IPS-18a (cell line): ENCODE data around the gene FBXW9.
"Not testable (repeated sequence)": the region's sequence is repeated elsewhere in the genome, so short reads cannot be mapped to it uniquely, and the experiment has no call there.

Experiments used
- H3K27ac ChIP-seq: one replicate; pipeline ENCODE4 v1.5.1; 2013; ENCODE audit warnings: low read length
- H3K27me3 ChIP-seq: one replicate; pipeline ENCODE4 v1.6.1; 2013; ENCODE audit warnings: mild to moderate bottlenecking, low read length; ENCODE audit not compliant: control insufficient read depth, insufficient read depth
- H3K36me3 ChIP-seq: one replicate; pipeline ENCODE4 v1.6.1; 2013; ENCODE audit warnings: low read depth, low read length; ENCODE audit not compliant: control insufficient read depth
- H3K4me1 ChIP-seq: one replicate; pipeline ENCODE4 v1.6.1; 2013; ENCODE audit warnings: low read depth, low read length; ENCODE audit not compliant: control insufficient read depth
- H3K4me3 ChIP-seq: one replicate; pipeline ENCODE4 v1.5.1; 2013; ENCODE audit warnings: low read length
- H3K9ac ChIP-seq: one replicate; pipeline ENCODE4 v1.6.1; 2013; ENCODE audit warnings: mild to moderate bottlenecking, low read length, moderate library complexity
- H3K9me3 ChIP-seq: one replicate; pipeline ENCODE4 v1.6.1; 2013; ENCODE audit warnings: low read depth, low read length; ENCODE audit not compliant: control insufficient read depth

Gene FBXW9

GRCh38 chr19:12643716-12644115 is 52.7 kb downstream of the FBXW9 start:
- not testable (repeated sequence) for H3K9ac ChIP-seq, H3K27me3 ChIP-seq, H3K36me3 ChIP-seq, H3K4me1 ChIP-seq, H3K27ac ChIP-seq, H3K9me3 ChIP-seq, H3K4me3 ChIP-seq

DNA sequence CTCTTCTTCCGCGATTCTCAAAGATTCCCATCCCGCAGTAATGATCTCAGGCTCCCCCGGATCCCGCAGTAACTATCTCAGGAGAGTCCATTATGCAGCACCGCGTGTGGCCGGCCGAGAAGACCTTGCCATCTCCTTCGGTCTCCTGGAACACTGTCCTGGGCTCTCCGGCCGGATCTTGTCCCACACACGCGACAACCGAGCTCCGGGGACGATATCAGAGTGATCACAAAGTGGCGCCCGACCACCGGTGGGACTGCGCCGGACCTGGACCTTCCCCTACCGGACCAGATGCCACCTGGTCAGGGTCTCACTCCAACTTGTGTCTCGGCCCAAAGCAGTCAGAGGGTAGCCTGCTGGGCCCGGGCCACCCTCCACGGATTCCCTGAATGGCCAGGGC is 53.9 kb downstream of the FBXW9 start:
- H3K27ac ChIP-seq, result no peak overlapping the region
- H3K9me3 ChIP-seq, result no peaks in the 10 kb centered on the region

DNA sequence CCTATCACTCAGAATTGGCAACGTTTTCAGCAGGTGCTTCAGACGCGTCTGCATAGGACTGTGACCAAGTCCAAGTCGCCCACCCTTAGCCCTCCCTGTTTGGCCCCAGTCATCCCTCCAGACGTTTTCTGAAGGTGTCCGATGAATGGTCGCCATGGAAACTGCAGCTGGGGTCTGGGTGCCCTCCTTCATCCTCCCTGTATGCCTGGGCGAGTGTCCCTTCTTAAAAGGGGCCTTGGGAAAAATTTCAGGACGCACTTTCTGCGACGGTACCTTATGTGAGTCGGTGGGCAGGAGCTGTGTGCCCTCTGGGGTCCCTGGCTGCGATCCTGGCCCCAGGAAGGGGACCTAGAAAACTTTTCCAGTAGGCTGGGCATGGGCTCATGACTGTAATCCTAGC is 55.0 kb downstream of the FBXW9 start:
- Histone ChIP-seq H3K36me3 (no peaks in the 10 kb centered on the region), H3K27me3 (no peaks in the 10 kb centered on the region), H3K27ac (no peak overlapping the region), H3K4me3 (no peak overlapping the region), H3K4me1 (no peaks in the 10 kb centered on the region), H3K9ac (no peak overlapping the region), H3K9me3 (no peaks in the 10 kb centered on the region)

More for the DNA sequence above, 53.9 kb downstream of the FBXW9 start:
- H3K4me1 ChIP-seq, result no peaks in the 10 kb centered on the region
- H3K9ac ChIP-seq, result no peak overlapping the region
- no peaks in the 10 kb centered on the region for H3K36me3 ChIP-seq
- H3K4me3 ChIP-seq, result no peak overlapping the region
- H3K27me3 ChIP-seq, result no peaks in the 10 kb centered on the region

DNA sequence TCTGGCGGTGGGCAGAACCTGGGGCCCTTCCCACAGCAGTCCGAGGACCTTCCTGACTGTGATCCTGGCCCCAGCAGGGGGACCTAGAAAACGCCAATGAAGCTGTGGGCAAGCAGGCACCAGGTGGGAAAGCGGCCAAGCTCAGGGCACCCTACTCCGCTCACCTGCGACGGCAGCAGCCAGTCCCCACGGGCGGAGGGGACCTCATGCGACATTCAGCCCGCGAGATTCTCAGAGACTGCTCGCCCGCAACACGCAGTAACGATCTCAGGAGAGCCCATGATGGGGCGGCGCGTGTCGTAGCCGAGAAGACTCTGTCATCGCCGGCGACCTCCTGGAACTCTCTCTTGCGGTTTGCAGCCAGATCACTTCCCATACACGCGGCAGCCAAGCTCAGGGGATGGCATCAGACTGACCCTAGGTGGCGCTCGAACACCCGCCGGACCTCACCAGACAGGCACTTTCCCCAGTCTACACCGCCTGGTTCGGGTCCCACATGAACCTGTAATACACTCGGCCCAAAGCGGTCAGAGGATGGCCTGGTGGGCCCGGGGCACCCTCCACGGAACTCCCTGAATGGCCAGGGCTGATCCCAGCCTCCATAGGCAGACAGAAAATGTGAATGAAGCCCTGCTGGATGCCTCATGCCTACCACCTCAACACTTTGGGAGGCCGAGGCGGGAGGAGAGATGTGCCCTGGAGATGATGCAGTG is 56.4 kb downstream of the FBXW9 start:
- no peaks in the 10 kb centered on the region for H3K9me3 ChIP-seq
- H3K9ac ChIP-seq, result no peak overlapping the region
- no peaks in the 10 kb centered on the region for H3K36me3 ChIP-seq
- H3K27me3 ChIP-seq, result no peaks in the 10 kb centered on the region
- no peak overlapping the region for H3K27ac ChIP-seq
- no peaks in the 10 kb centered on the region for H3K4me1 ChIP-seq
- peak overlapping the region; percentile 52 for H3K4me3 ChIP-seq
